IPS-18a (cell line): ENCODE measurements around the gene GPX8.

Source experiments
- H3K27ac ChIP-seq: one replicate; pipeline ENCODE4 v1.5.1; 2013; ENCODE audit warnings: low read length
- H3K27me3 ChIP-seq: one replicate; pipeline ENCODE4 v1.6.1; 2013; ENCODE audit warnings: mild to moderate bottlenecking, low read length; ENCODE audit not compliant: control insufficient read depth, insufficient read depth
- H3K36me3 ChIP-seq: one replicate; pipeline ENCODE4 v1.6.1; 2013; ENCODE audit warnings: low read depth, low read length; ENCODE audit not compliant: control insufficient read depth
- H3K4me1 ChIP-seq: one replicate; pipeline ENCODE4 v1.6.1; 2013; ENCODE audit warnings: low read depth, low read length; ENCODE audit not compliant: control insufficient read depth
- H3K4me3 ChIP-seq: one replicate; pipeline ENCODE4 v1.5.1; 2013; ENCODE audit warnings: low read length
- H3K9ac ChIP-seq: one replicate; pipeline ENCODE4 v1.6.1; 2013; ENCODE audit warnings: mild to moderate bottlenecking, low read length, moderate library complexity
- H3K9me3 ChIP-seq: one replicate; pipeline ENCODE4 v1.6.1; 2013; ENCODE audit warnings: low read depth, low read length; ENCODE audit not compliant: control insufficient read depth

The GPX8 gene

GRCh38 chr5:55175781-55176175 is 15.8 kb downstream of the GPX8 start:
- no peaks in the 10 kb centered on the region for H3K36me3 ChIP-seq
- H3K4me1 ChIP-seq, result peaks cover 13% of the 10 kb centered on the region
- peaks cover 97% of the 10 kb centered on the region for H3K27me3 ChIP-seq
- no peak overlapping the region for H3K27ac ChIP-seq
- H3K4me3 ChIP-seq, result peak overlapping the region; percentile 68
- H3K9me3 ChIP-seq, result no peaks in the 10 kb centered on the region
- H3K9ac ChIP-seq, result no peak overlapping the region

GRCh38 chr5:55176176-55176818 is 16.3 kb downstream of the GPX8 start:
- H3K4me1 ChIP-seq, result peaks cover 13% of the 10 kb centered on the region

GRCh38 chr5:55177078-55177477 is 17.1 kb downstream of the GPX8 start:
- no peaks in the 10 kb centered on the region for H3K9me3 ChIP-seq
- peak overlapping the region; percentile 68 for H3K4me3 ChIP-seq
- H3K4me1 ChIP-seq, result peaks cover 13% of the 10 kb centered on the region
- H3K27me3 ChIP-seq, result peaks cover 96% of the 10 kb centered on the region
- no peak overlapping the region for H3K9ac ChIP-seq
- no peaks in the 10 kb centered on the region for H3K36me3 ChIP-seq
- no peak overlapping the region for H3K27ac ChIP-seq

More at GRCh38 chr5:55176176-55176818, 16.3 kb downstream of the GPX8 start:
- H3K27ac ChIP-seq, result no peak overlapping the region
- no peaks in the 10 kb centered on the region for H3K9me3 ChIP-seq
- peaks cover 96% of the 10 kb centered on the region for H3K27me3 ChIP-seq
- H3K4me3 ChIP-seq, result peak overlapping the region; percentile 68
- H3K36me3 ChIP-seq, result no peaks in the 10 kb centered on the region
- no peak overlapping the region for H3K9ac ChIP-seq

GRCh38 chr5:55180016-55180415 is 20.0 kb downstream of the GPX8 start:
- H3K9ac ChIP-seq, result no peak overlapping the region
- peaks cover 6% of the 10 kb centered on the region for H3K4me1 ChIP-seq
- H3K36me3 ChIP-seq, result no peaks in the 10 kb centered on the region
- peaks cover 72% of the 10 kb centered on the region for H3K27me3 ChIP-seq
- no peak overlapping the region for H3K27ac ChIP-seq
- H3K9me3 ChIP-seq, result no peaks in the 10 kb centered on the region
- no peak overlapping the region for H3K4me3 ChIP-seq

GRCh38 chr5:55187370-55187769 is 27.4 kb downstream of the GPX8 start:
- no peaks in the 10 kb centered on the region for H3K36me3 ChIP-seq

GRCh38 chr5:55188656-55189540 is 28.9 kb downstream of the GPX8 start:
- Histone ChIP-seq H3K36me3 (no peaks in the 10 kb centered on the region), H3K9me3 (no peaks in the 10 kb centered on the region), H3K9ac (no peak overlapping the region), H3K27me3 (peaks cover 16% of the 10 kb centered on the region), H3K4me3 (no peak overlapping the region), H3K4me1 (no peaks in the 10 kb centered on the region), H3K27ac (no peak overlapping the region)

More at GRCh38 chr5:55187370-55187769, 27.4 kb downstream of the GPX8 start:
- Histone ChIP-seq H3K27ac (no peak overlapping the region), H3K9ac (no peak overlapping the region), H3K9me3 (no peaks in the 10 kb centered on the region), H3K4me1 (no peaks in the 10 kb centered on the region), H3K4me3 (no peak overlapping the region), H3K27me3 (peaks cover 16% of the 10 kb centered on the region)

- Histone ChIP-seq H3K4me3 (no peak overlapping the region), H3K9ac (no peak overlapping the region), H3K27me3 (peaks cover 5% of the 10 kb centered on the region), H3K4me1 (no peaks in the 10 kb centered on the region), H3K27ac (no peak overlapping the region), H3K9me3 (no peaks in the 10 kb centered on the region), H3K36me3 (no peaks in the 10 kb centered on the region)
Measured at GRCh38 chr5:55191165-55191564, 31.2 kb downstream of the GPX8 start.

- Histone ChIP-seq H3K27me3 (no peaks in the 10 kb centered on the region), H3K9me3 (no peaks in the 10 kb centered on the region), H3K27ac (no peak overlapping the region), H3K36me3 (no peaks in the 10 kb centered on the region), H3K4me1 (no peaks in the 10 kb centered on the region), H3K9ac (no peak overlapping the region), H3K4me3 (no peak overlapping the region)
Measured at GRCh38 chr5:55205001-55205400, 45.0 kb downstream of the GPX8 start.

GRCh38 chr5:55211184-55211874 is 51.4 kb downstream of the GPX8 start:
- no peaks in the 10 kb centered on the region for H3K9me3 ChIP-seq
- H3K4me1 ChIP-seq, result no peaks in the 10 kb centered on the region
- H3K9ac ChIP-seq, result no peak overlapping the region
- no peak overlapping the region for H3K27ac ChIP-seq
- H3K27me3 ChIP-seq, result no peaks in the 10 kb centered on the region
- no peak overlapping the region for H3K4me3 ChIP-seq
- no peaks in the 10 kb centered on the region for H3K36me3 ChIP-seq
